Lower leg skin (tissue), 3 donors: ENCODE data around the gene KCNT1.

ENCODE experiments used
- POLR2A ChIP-seq, 2 donors: fragments of 450-650 bp; IDR thresholded peaks; one replicate each; pipeline ENCODE4 v1.6.1; 2016 to 2017; ENCODE audit warnings: antibody characterized with exemption in 2 of 2, mild to moderate bottlenecking in 1 of 2, moderate library complexity in 1 of 2
- TF ChIP-seq, protein P1 (sequence below), 3 donors: fragments of 450-650 bp; IDR thresholded peaks; one replicate each; pipeline ENCODE4 v1.5.1; 2016; ENCODE audit warnings: antibody characterized with exemption in 3 of 3, mild to moderate bottlenecking in 3 of 3, moderate library complexity in 2 of 3

DNA sequence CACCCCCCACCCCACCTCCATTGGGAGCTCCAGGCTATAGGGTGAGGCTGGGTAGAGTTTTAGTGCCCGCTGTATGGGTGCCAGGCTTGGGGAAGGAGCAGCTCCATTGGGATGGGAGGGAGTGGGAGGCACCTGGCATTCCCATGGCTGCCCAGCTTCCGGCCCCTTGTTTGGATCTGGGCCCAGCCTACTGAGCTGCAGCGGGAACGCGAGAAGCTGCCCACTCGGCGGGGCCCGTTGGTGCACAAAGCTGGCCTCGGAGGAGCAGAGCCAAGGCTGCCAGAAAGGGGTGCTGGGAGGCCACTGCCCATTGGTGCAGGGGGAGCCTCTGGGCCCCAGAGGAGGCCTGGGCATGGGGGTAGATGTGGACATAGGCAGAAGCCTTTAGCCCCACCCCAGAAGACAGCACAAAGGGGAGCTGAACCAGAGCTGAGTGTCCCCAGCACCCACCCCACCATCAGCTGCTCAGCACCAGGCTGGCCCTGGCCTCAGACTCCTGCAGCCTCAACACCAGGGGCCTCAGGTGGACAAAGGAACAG, 34.5 kb upstream of the KCNT1 start:
- TF ChIP-seq, protein P1, sequence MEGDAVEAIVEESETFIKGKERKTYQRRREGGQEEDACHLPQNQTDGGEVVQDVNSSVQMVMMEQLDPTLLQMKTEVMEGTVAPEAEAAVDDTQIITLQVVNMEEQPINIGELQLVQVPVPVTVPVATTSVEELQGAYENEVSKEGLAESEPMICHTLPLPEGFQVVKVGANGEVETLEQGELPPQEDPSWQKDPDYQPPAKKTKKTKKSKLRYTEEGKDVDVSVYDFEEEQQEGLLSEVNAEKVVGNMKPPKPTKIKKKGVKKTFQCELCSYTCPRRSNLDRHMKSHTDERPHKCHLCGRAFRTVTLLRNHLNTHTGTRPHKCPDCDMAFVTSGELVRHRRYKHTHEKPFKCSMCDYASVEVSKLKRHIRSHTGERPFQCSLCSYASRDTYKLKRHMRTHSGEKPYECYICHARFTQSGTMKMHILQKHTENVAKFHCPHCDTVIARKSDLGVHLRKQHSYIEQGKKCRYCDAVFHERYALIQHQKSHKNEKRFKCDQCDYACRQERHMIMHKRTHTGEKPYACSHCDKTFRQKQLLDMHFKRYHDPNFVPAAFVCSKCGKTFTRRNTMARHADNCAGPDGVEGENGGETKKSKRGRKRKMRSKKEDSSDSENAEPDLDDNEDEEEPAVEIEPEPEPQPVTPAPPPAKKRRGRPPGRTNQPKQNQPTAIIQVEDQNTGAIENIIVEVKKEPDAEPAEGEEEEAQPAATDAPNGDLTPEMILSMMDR (IDR thresholded peaks at IDR 0.05): no peak
- TF ChIP-seq POLR2A (IDR thresholded peaks at IDR 0.05): no peak
